ENCODE measurements around the gene DMXL1. TPM values are rescaled to one million over a fixed set of nuclear protein-coding genes. Genes with fewer than 3 reads are reported as not detected.

Gene DMXL1
- total RNA-seq, 1 donor from 2014 or later: 120 TPM

DNA sequence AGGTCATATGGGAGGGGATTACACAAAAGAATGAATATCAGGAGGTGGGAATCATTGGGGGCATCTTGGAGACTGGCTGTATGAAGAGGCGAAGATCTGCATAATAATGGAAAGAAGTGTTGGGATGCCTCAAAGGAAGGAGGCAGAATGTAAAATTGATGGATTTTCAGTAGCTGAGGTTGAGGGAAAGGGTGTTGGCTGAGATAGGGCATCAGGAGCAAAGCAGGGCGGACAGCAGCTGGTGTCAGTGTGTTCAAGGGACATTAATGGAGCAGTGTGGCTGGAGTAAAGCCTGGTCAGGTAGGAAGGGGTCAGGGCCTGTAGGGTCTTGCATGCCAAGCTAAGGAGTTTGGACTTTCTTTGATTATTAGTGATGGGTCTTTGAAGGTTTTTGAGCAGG is 219.7 kb downstream of the DMXL1 start:
- no peak for DNase-seq

DNA sequence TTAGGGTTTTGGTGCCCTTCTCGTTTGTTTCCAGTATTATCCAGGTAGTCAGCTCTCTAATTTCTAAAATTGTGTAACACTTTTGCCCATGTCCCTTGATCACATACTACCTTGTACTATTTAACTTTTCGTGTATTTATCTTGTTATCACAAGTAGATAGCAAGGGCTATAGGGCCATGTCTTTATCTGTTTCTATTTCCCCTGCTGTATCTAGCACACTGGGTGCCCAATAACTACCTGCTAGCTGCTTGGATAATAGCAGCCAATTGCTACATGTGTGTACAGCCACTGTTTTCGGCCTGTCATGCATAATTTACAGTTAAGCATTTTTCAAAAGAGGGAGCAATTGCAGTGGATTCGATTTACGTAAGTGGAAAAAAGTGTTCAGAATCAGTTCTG is 220.2 kb downstream of the DMXL1 start:
- no peak for DNase-seq

DNA sequence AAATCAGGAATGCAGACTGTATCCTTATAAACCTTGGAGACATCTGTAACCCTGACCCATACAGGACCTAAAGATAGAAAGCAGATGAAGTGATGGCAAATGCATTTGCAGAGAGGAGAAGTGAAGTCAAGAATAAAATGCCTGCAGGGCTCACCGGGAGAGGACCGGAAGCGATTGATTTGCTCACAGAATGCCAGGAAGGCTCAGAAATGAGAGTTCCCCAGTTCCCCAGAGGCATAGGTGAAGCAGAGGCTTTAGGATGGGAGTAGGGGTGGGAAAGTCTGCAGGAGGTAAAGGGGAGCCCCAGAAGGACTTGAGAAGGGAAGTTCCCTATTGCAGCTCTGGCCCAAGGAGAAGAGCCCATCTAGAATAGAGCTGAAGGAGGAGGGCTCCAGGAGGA is 221.0 kb downstream of the DMXL1 start:
- no peak for DNase-seq

DNA sequence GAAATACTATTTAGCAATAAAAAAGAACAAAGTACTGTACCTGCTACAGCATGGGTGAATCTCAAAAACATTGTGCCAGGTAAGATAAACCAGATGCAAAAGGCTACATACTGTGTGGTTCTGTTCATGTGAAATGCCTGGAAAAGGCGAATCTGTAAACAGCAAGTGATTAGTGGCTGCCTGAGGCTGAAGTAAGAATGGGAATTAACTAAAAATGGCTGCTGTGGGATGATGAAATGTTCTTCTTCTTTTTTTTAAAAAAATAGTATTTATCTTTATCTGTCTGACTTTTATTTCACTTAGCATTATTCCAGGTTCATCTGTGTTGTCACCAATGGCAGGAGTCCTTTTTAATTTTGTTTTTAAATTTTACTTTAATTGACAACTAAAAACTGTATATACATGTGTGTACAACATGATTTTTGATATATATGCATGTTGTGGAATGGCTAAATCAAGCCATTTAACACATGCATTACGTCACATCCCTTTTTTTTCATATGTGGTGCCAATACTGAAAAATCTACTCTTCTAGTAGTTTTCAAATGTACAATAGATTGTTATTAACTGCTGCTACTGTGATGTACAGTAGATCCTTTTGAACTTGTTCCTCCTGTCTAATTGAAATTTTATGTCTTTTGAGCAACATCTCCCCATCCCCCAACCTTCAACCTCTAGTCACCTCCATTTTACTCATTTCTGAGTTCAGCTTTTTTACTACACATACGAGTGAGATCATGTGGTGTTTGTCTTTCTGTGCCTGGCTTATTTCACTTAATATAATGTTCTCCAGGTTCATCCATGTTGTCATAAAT is 222.0 kb downstream of the DMXL1 start:
- no peak for DNase-seq

DNA sequence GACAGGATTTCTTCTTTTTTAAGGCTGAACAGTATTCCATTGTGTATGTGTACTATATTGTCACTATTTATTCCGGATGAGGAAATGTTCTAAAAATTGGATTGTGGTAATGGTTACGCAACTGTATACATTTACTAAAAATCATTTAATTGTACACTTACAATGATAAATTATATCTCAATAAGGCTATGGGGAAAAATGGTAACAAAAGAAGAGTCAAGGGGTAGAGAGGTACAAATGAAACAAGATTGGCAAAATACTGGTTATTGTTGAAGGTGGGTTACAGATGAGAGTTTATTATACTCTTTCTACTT is 222.6 kb downstream of the DMXL1 start:
- DNase-seq: no peak

Small RNA genes within 50 kb of the gene (small RNA-seq; reads per million reads assigned to genes)
- gene LAMTOR3P2 (not detected), gene MIR5706 (not detected), gene RNU6-701P (not detected)

Other genes starting within 250 kb of the DMXL1 start
- gene DTWD2, start 82.5 kb upstream of the DMXL1 start, total RNA-seq: 13.9 TPM